Neuronal stem cell (in vitro differentiated cells): ENCODE measurements around the gene GGACT.

Experiments used
- DNase-seq: peaks from one replicate; pipeline ENCODE4 v3.0.0-alpha.2; 2013; ENCODE audit warnings: low spot score
- H2AFZ ChIP-seq: one replicate; pipeline ENCODE4 v1.6.1; 2013; ENCODE audit warnings: mild to moderate bottlenecking, low read length, inconsistent platforms
- H2AK5ac ChIP-seq: 2 replicates; pipeline ENCODE4 v1.6.1; 2013; ENCODE audit warnings: low read depth, mild to moderate bottlenecking, inconsistent platforms, low read length, moderate library complexity, mixed read lengths
- H2BK120ac ChIP-seq: 2 replicates; pipeline ENCODE4 v1.6.1; 2013; ENCODE audit warnings: low read depth, mild to moderate bottlenecking, inconsistent platforms, low read length, moderate library complexity, mixed read lengths
- H2BK12ac ChIP-seq: one replicate; pipeline ENCODE4 v1.6.1; 2013; ENCODE audit warnings: low read length, inconsistent platforms
- H2BK15ac ChIP-seq: 2 replicates; pipeline ENCODE4 v1.6.1; 2013; ENCODE audit warnings: mild to moderate bottlenecking, low read length, inconsistent platforms, mixed read lengths
- H2BK5ac ChIP-seq: one replicate; pipeline ENCODE4 v1.6.1; 2013; ENCODE audit warnings: inconsistent platforms, mild to moderate bottlenecking, low read length, moderate library complexity
- H3K14ac ChIP-seq: one replicate; pipeline ENCODE4 v1.6.1; 2013; ENCODE audit warnings: low read length, inconsistent platforms
- H3K18ac ChIP-seq: 2 replicates; pipeline ENCODE4 v1.6.1; 2013; ENCODE audit warnings: low read length, inconsistent platforms
- H3K23ac ChIP-seq: 2 replicates; pipeline ENCODE4 v1.6.1; 2013; ENCODE audit warnings: low read depth, mild to moderate bottlenecking, mixed read lengths, low read length, inconsistent platforms; ENCODE audit not compliant: poor library complexity
- H3K27ac ChIP-seq: replicated peaks from 3 replicates; pipeline ENCODE4 v1.5.1; 2013; ENCODE audit warnings: low read length, inconsistent platforms
- H3K27me3 ChIP-seq, 3 experiments: 2 replicates each; pipeline ENCODE4 v1.6.1; 2013; ENCODE audit warnings: low read length in 3 of 3, mild to moderate bottlenecking in 2 of 3, inconsistent platforms in 1 of 3, low read depth in 1 of 3, mixed read lengths in 1 of 3, moderate library complexity in 1 of 3; ENCODE audit not compliant: control insufficient read depth in 3 of 3, insufficient read depth in 3 of 3
- H3K36me3 ChIP-seq, 2 donors: replicated peaks in 1 of 2; 2 replicates each; pipeline ENCODE4 v1.6.1; 2013; ENCODE audit warnings: low read length in 2 of 2; ENCODE audit not compliant: control insufficient read depth in 2 of 2, insufficient read depth in 2 of 2
- H3K4ac ChIP-seq: 2 replicates; pipeline ENCODE4 v1.6.1; 2013; ENCODE audit warnings: inconsistent platforms, mild to moderate bottlenecking, low read length, moderate library complexity
- H3K4me1 ChIP-seq, 2 donors: 1 replicate in 1 of 2; 2 replicates in 1 of 2; pipeline ENCODE4 v1.6.1; 2013; ENCODE audit warnings: low read length in 2 of 2, low read depth in 1 of 2; ENCODE audit not compliant: control insufficient read depth in 2 of 2, insufficient read depth in 1 of 2
- H3K4me2 ChIP-seq: one replicate; pipeline ENCODE4 v1.6.1; 2013; ENCODE audit warnings: mild to moderate bottlenecking, low read length, inconsistent platforms; ENCODE audit not compliant: insufficient read depth, poor library complexity, severe bottlenecking
- H3K4me3 ChIP-seq, 2 donors: 2 replicates each; pipeline ENCODE4 v1.5.1; 2013; ENCODE audit warnings: low read length in 2 of 2, mild to moderate bottlenecking in 2 of 2, inconsistent platforms in 1 of 2, moderate library complexity in 1 of 2
- H3K79me1 ChIP-seq: one replicate; pipeline ENCODE4 v1.6.1; 2013; ENCODE audit warnings: low read depth, mild to moderate bottlenecking, inconsistent platforms, low read length, moderate library complexity
- H3K9ac ChIP-seq: one replicate; pipeline ENCODE4 v1.6.1; 2013; ENCODE audit warnings: mild to moderate bottlenecking, low read depth, low read length, inconsistent platforms; ENCODE audit not compliant: poor library complexity
- H3K9me3 ChIP-seq, 2 donors: replicated peaks in 1 of 2; 2 replicates each; pipeline versions ENCODE3 to v1.6.1; 2013; ENCODE audit warnings: low read length in 2 of 2, mild to moderate bottlenecking in 2 of 2, inconsistent platforms in 1 of 2, low read depth in 1 of 2, mixed read lengths in 1 of 2, moderate library complexity in 1 of 2; ENCODE audit not compliant: control insufficient read depth in 2 of 2, insufficient read depth in 1 of 2
- H4K8ac ChIP-seq: one replicate; pipeline ENCODE4 v1.6.1; 2013; ENCODE audit warnings: low read depth, mild to moderate bottlenecking, inconsistent platforms, low read length, moderate library complexity
- H4K91ac ChIP-seq: one replicate; pipeline ENCODE4 v1.6.1; 2013; ENCODE audit warnings: low read length, low read depth, mild to moderate bottlenecking, inconsistent platforms; ENCODE audit not compliant: poor library complexity
- WGBS, 2 donors: extraction: QIAGEN DNeasy Blood & Tissue Kit; methylation state at CpG; one replicate each; pipeline ENCODE4 v1.1.7; 2013; ENCODE audit warnings: missing lambda C conversion rate in 2 of 2, mixed read lengths in 1 of 2; ENCODE audit not compliant: insufficient read length in 2 of 2, insufficient replicate concordance in 1 of 2; ENCODE audit errors: extremely low coverage in 2 of 2; 5-methylcytosine and 5-hydroxymethylcytosine counted together

The GGACT gene

GRCh38 chr13:100483139-100483538, 105.5 kb downstream of the GGACT start:
- no CpG with 5 or more reads among the region's 6 CpGs for WGBS, 2 donors
- Histone ChIP-seq H3K4ac (no peak overlapping the region), H3K18ac (no peak overlapping the region), H3K4me2 (no peak overlapping the region), H3K9me3 (no peaks in the 10 kb centered on the region), H3K36me3 (no peaks in the 10 kb centered on the region), H2BK5ac (no peak overlapping the region), H2BK12ac (no peak overlapping the region), H3K27ac (no peak overlapping the region), H3K4me3 (no peak overlapping the region), H3K14ac (no peak overlapping the region), H2BK15ac (no peak overlapping the region), H4K91ac (no peak overlapping the region), H4K8ac (no peak overlapping the region), H3K4me1 (peaks cover 3 to 7% of the 10 kb centered on the region in 2 donors), H3K9ac (no peak overlapping the region), H3K27me3 (no peaks in the 10 kb centered on the region), H2AFZ (no peak overlapping the region), H3K23ac (no peak overlapping the region), H2BK120ac (no peak overlapping the region), H2AK5ac (no peak overlapping the region), H3K79me1 (no peaks in the 10 kb centered on the region)
- DNase-seq: no peak

- no peak overlapping the region for H3K4me2 ChIP-seq
- H3K9ac ChIP-seq: no peak overlapping the region
- no peak for DNase-seq
- H2BK120ac ChIP-seq: no peak overlapping the region
- no peak overlapping the region for H2BK15ac ChIP-seq
- H4K8ac ChIP-seq: no peak overlapping the region
- no peak overlapping the region for H3K18ac ChIP-seq
- WGBS, 2 donors: no CpG with 5 or more reads among the region's 9 CpGs
- no peak overlapping the region for H3K23ac ChIP-seq
- no peaks in the 10 kb centered on the region for H3K36me3 ChIP-seq
- H3K27ac ChIP-seq: no peak overlapping the region
- no peaks in the 10 kb centered on the region for H3K27me3 ChIP-seq
- no peak overlapping the region for H4K91ac ChIP-seq
- H3K14ac ChIP-seq: no peak overlapping the region
- no peak overlapping the region for H2AFZ ChIP-seq
- no peak overlapping the region for H2BK5ac ChIP-seq
- no peak overlapping the region for H3K4me3 ChIP-seq
- no peaks in the 10 kb centered on the region for H3K9me3 ChIP-seq
- no peak overlapping the region for H2BK12ac ChIP-seq
- H3K4ac ChIP-seq: no peak overlapping the region
- H3K79me1 ChIP-seq: no peaks in the 10 kb centered on the region
- H2AK5ac ChIP-seq: no peak overlapping the region
- peaks cover 3 to 7% of the 10 kb centered on the region in 2 donors for H3K4me1 ChIP-seq
These were observed 107.9 kb downstream of the GGACT start for GRCh38 chr13:100480676-100481075.
